T-helper 17 cell (primary cell): ENCODE data around the gene ZNF506. TPM values are rescaled to one million over a fixed set of nuclear protein-coding genes. Genes with fewer than 3 reads are reported as not detected.
A peak's percentile ranks its signal among the peaks of the same experiment; 100 is the strongest.
"Not testable (repeated sequence)": the region's sequence is repeated elsewhere in the genome, so short reads cannot be mapped to it uniquely, and the experiment has no call there.

Experiments used
- ATAC-seq: fragments of 150-1000 bp; cut with Tn5 transposase; 2 replicates; pipeline ENCODE4 v1.10.0; 2021; ENCODE audit warnings: mild to moderate bottlenecking, moderate library complexity
- DNase-seq, 3 donors: peaks; one replicate each; pipeline versions ENCODE4 v3.0.0 to v3.0.0-alpha.2; 2020 to 2021
- H3K9me3 ChIP-seq: one replicate; pipeline ENCODE4 v1.7.0; 2013; ENCODE audit warnings: low read length, mild to moderate bottlenecking; ENCODE audit not compliant: control insufficient read depth, poor library complexity, severe bottlenecking
- H3K27ac Mint-ChIP-seq: one replicate; pipeline ENCODE4 v1.8.0; 2022; ENCODE audit warnings: mild to moderate bottlenecking, moderate library complexity, mixed read lengths
- H3K27me3 Mint-ChIP-seq: one replicate; pipeline ENCODE4 v1.8.0; 2022; ENCODE audit warnings: mixed read lengths
- H3K36me3 Mint-ChIP-seq: one replicate; pipeline ENCODE4 v1.8.0; 2022; ENCODE audit warnings: low read depth, mixed read lengths
- H3K4me1 Mint-ChIP-seq: one replicate; pipeline ENCODE4 v1.8.0; 2022; ENCODE audit warnings: mild to moderate bottlenecking, mixed read lengths
- H3K4me3 Mint-ChIP-seq: one replicate; pipeline ENCODE4 v1.8.0; 2022; ENCODE audit warnings: mild to moderate bottlenecking, moderate library complexity, mixed read lengths
- total RNA-seq, 4 donors: library from RNA in 2 of 4; stranded (reverse) in 2 of 4; gene quantifications; one replicate each; pipeline ENCODE4 v1.2.3 and lab custom pipeline; 2022 to 2026

ZNF506 gene
- total RNA-seq, 2 donors from 2014 or later: 31.7 to 50.6 TPM

GRCh38 chr19:19821976-19822375 lies 426 bp upstream of the ZNF506 start:
- peak overlapping the region; percentile 97 for H3K4me3 Mint-ChIP-seq
- ATAC-seq: peak; percentile 2
- not testable (repeated sequence) for H3K36me3 Mint-ChIP-seq, H3K27me3 Mint-ChIP-seq, DNase-seq, H3K9me3 ChIP-seq
- peaks cover 14% of the 10 kb centered on the region for H3K4me1 Mint-ChIP-seq
- peak overlapping the region; percentile 99 for H3K27ac Mint-ChIP-seq

- H3K27ac Mint-ChIP-seq: peak overlapping the region; percentile 99
- peaks cover 2% of the 10 kb centered on the region for H3K9me3 ChIP-seq
- peaks cover 15% of the 10 kb centered on the region for H3K4me1 Mint-ChIP-seq
- DNase-seq: no peak
- no peak for ATAC-seq
- H3K4me3 Mint-ChIP-seq: peak overlapping the region; percentile 97
- no peaks in the 10 kb centered on the region for H3K27me3 Mint-ChIP-seq
- peaks cover 4% of the 10 kb centered on the region for H3K36me3 Mint-ChIP-seq
These were observed 703 bp downstream of the ZNF506 start for GRCh38 chr19:19820774-19821320.

GRCh38 chr19:19817357-19817756 lies 4.2 kb downstream of the ZNF506 start:
- peak; percentile 11 to 52 (median 49) for DNase-seq
- H3K9me3 ChIP-seq: peaks cover 2% of the 10 kb centered on the region
- H3K4me3 Mint-ChIP-seq: peak overlapping the region; percentile 66
- ATAC-seq: peak; percentile 61
- H3K27ac Mint-ChIP-seq: peak overlapping the region; percentile 99
- H3K36me3 Mint-ChIP-seq: peaks cover 7% of the 10 kb centered on the region
- peaks cover 23% of the 10 kb centered on the region for H3K4me1 Mint-ChIP-seq
- H3K27me3 Mint-ChIP-seq: no peaks in the 10 kb centered on the region

- H3K27me3 Mint-ChIP-seq: no peaks in the 10 kb centered on the region
- peaks cover 2% of the 10 kb centered on the region for H3K9me3 ChIP-seq
- DNase-seq (no peak), ATAC-seq (no peak)
- peaks cover 23% of the 10 kb centered on the region for H3K4me1 Mint-ChIP-seq
- H3K36me3 Mint-ChIP-seq: peaks cover 7% of the 10 kb centered on the region
- H3K4me3 Mint-ChIP-seq: peak overlapping the region; percentile 57
- H3K27ac Mint-ChIP-seq: peak overlapping the region; percentile 99
These were observed 4.9 kb downstream of the ZNF506 start for GRCh38 chr19:19816679-19817078.

GRCh38 chr19:19811999-19812398 lies 9.6 kb downstream of the ZNF506 start:
- not testable (repeated sequence) for H3K36me3 Mint-ChIP-seq, H3K9me3 ChIP-seq, ATAC-seq, H3K27me3 Mint-ChIP-seq, DNase-seq, H3K27ac Mint-ChIP-seq, H3K4me3 Mint-ChIP-seq
- peaks cover 17% of the 10 kb centered on the region for H3K4me1 Mint-ChIP-seq

GRCh38 chr19:19805480-19805879 lies 16.1 kb downstream of the ZNF506 start:
- no peaks in the 10 kb centered on the region for H3K9me3 ChIP-seq
- Mint-ChIP-seq H3K4me1 (peaks cover 6% of the 10 kb centered on the region), H3K27me3 (no peaks in the 10 kb centered on the region), H3K27ac (no peak overlapping the region), H3K4me3 (no peak overlapping the region), H3K36me3 (no peaks in the 10 kb centered on the region)
- DNase-seq (no peak), ATAC-seq (no peak)

GRCh38 chr19:19788015-19788414 lies 33.5 kb downstream of the ZNF506 start:
- no peaks in the 10 kb centered on the region for H3K27me3 Mint-ChIP-seq
- peak overlapping the region; percentile 9 for H3K27ac Mint-ChIP-seq
- no peaks in the 10 kb centered on the region for H3K9me3 ChIP-seq
- no peak overlapping the region for H3K4me3 Mint-ChIP-seq
- H3K4me1 Mint-ChIP-seq: peaks cover 12% of the 10 kb centered on the region
- peaks cover 9% of the 10 kb centered on the region for H3K36me3 Mint-ChIP-seq
- DNase-seq: no peak
- no peak for ATAC-seq

- ATAC-seq, H3K36me3 Mint-ChIP-seq, H3K27ac Mint-ChIP-seq, H3K9me3 ChIP-seq, H3K27me3 Mint-ChIP-seq, DNase-seq: not testable (repeated sequence)
- Mint-ChIP-seq H3K4me3 (peak overlapping the region; percentile 32), H3K4me1 (peaks cover 19% of the 10 kb centered on the region)
These were observed 36.1 kb downstream of the ZNF506 start for GRCh38 chr19:19785476-19785875.

- H3K4me1 Mint-ChIP-seq: peaks cover 31% of the 10 kb centered on the region
- no peak for DNase-seq
- no peak overlapping the region for H3K27ac Mint-ChIP-seq
- peaks cover 7% of the 10 kb centered on the region for H3K36me3 Mint-ChIP-seq
- H3K4me3 Mint-ChIP-seq: peak overlapping the region; percentile 19
- ATAC-seq: no peak
- H3K9me3 ChIP-seq: no peaks in the 10 kb centered on the region
- no peaks in the 10 kb centered on the region for H3K27me3 Mint-ChIP-seq
These were observed 38.8 kb downstream of the ZNF506 start for GRCh38 chr19:19782783-19783182.

GRCh38 chr19:19781791-19782190 lies 39.8 kb downstream of the ZNF506 start:
- H3K36me3 Mint-ChIP-seq, H3K27me3 Mint-ChIP-seq, DNase-seq, H3K9me3 ChIP-seq, ATAC-seq, H3K4me3 Mint-ChIP-seq, H3K27ac Mint-ChIP-seq: not testable (repeated sequence)
- H3K4me1 Mint-ChIP-seq: peaks cover 38% of the 10 kb centered on the region

GRCh38 chr19:19778666-19779065 lies 42.9 kb downstream of the ZNF506 start:
- H3K27ac Mint-ChIP-seq: peak overlapping the region; percentile 27
- DNase-seq: no peak

GRCh38 chr19:19777692-19778091 lies 43.9 kb downstream of the ZNF506 start:
- no peaks in the 10 kb centered on the region for H3K9me3 ChIP-seq
- Mint-ChIP-seq H3K27ac (peak overlapping the region; percentile 93), H3K4me3 (peak overlapping the region; percentile 99), H3K4me1 (peaks cover 42% of the 10 kb centered on the region), H3K36me3 (no peaks in the 10 kb centered on the region), H3K27me3 (no peaks in the 10 kb centered on the region)
- ATAC-seq (no peak), DNase-seq (no peak)

More at GRCh38 chr19:19778666-19779065, 42.9 kb downstream of the ZNF506 start:
- no peak overlapping the region for H3K4me3 Mint-ChIP-seq
- peaks cover 44% of the 10 kb centered on the region for H3K4me1 Mint-ChIP-seq
- H3K36me3 Mint-ChIP-seq: peaks cover under 1% of the 10 kb centered on the region
- H3K9me3 ChIP-seq: no peaks in the 10 kb centered on the region
- no peaks in the 10 kb centered on the region for H3K27me3 Mint-ChIP-seq
- ATAC-seq: no peak

- Mint-ChIP-seq H3K36me3 (no peaks in the 10 kb centered on the region), H3K4me3 (peak overlapping the region; percentile 99), H3K27me3 (no peaks in the 10 kb centered on the region), H3K4me1 (peaks cover 41% of the 10 kb centered on the region), H3K27ac (peak overlapping the region; percentile 93)
- DNase-seq: peak; percentile 80 to 84 (median 82)
- peak; percentile 100 for ATAC-seq
- H3K9me3 ChIP-seq: no peaks in the 10 kb centered on the region
These were observed 45.1 kb downstream of the ZNF506 start for GRCh38 chr19:19776206-19777008.

GRCh38 chr19:19775891-19776205 lies 45.7 kb downstream of the ZNF506 start:
- ATAC-seq (peak; percentile 18), DNase-seq (no peak)
- peak overlapping the region; percentile 99 for H3K4me3 Mint-ChIP-seq
- peak overlapping the region; percentile 93 for H3K27ac Mint-ChIP-seq
- peaks cover 43% of the 10 kb centered on the region for H3K4me1 Mint-ChIP-seq
- no peaks in the 10 kb centered on the region for H3K9me3 ChIP-seq
- H3K27me3 Mint-ChIP-seq: no peaks in the 10 kb centered on the region
- H3K36me3 Mint-ChIP-seq: no peaks in the 10 kb centered on the region
